GM19238 (cell line): ENCODE measurements around the gene NDUFAF5.

Source experiments
- DNase-seq: peaks from one replicate; pipeline ENCODE4 v3.0.0; 2011; ENCODE audit warnings: low spot score; ENCODE audit not compliant: insufficient read length

Gene NDUFAF5

DNA sequence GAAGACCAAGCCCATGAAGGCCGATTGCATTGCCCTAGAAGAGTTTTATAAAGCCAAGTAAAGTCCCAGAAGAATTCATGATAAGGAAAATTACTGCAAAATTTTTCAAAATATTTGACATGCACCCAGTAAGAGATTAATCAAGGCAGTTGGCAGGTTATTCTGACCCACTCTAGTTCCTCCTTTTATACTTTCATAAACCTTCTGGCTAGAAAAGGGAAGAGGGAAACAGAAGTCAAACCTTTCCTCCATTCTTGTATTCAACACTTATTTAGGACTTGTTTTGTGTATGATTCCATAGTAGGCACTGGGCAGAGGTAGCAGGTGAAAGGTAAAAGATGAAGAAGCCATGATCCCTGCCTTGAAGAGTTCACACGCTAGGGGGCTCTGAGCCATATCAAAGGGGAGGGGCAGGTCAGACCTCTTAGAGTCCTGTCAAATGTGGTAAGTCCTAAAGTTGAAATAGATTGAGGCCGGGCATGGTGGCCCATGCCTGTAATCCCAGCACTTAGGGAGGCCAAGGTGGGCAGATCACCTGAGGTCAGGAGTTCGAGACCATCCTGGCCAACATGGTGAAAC lies 85.4 kb downstream of the NDUFAF5 start:
- DNase-seq = no peak
